HG02610 (cell line): ENCODE data around the gene BCL3.
"Not testable (repeated sequence)": the region's sequence is repeated elsewhere in the genome, so short reads cannot be mapped to it uniquely, and the experiment has no call there.

Experiments used
- ATAC-seq: cut with Tn5 transposase; IDR thresholded peaks from one replicate; pipeline ENCODE4 v1.9.1; 2021; ENCODE audit warnings: mild to moderate bottlenecking, moderate library complexity; ENCODE audit not compliant: unreplicated experiment

Gene BCL3, protein sequence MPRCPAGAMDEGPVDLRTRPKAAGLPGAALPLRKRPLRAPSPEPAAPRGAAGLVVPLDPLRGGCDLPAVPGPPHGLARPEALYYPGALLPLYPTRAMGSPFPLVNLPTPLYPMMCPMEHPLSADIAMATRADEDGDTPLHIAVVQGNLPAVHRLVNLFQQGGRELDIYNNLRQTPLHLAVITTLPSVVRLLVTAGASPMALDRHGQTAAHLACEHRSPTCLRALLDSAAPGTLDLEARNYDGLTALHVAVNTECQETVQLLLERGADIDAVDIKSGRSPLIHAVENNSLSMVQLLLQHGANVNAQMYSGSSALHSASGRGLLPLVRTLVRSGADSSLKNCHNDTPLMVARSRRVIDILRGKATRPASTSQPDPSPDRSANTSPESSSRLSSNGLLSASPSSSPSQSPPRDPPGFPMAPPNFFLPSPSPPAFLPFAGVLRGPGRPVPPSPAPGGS

DNA sequence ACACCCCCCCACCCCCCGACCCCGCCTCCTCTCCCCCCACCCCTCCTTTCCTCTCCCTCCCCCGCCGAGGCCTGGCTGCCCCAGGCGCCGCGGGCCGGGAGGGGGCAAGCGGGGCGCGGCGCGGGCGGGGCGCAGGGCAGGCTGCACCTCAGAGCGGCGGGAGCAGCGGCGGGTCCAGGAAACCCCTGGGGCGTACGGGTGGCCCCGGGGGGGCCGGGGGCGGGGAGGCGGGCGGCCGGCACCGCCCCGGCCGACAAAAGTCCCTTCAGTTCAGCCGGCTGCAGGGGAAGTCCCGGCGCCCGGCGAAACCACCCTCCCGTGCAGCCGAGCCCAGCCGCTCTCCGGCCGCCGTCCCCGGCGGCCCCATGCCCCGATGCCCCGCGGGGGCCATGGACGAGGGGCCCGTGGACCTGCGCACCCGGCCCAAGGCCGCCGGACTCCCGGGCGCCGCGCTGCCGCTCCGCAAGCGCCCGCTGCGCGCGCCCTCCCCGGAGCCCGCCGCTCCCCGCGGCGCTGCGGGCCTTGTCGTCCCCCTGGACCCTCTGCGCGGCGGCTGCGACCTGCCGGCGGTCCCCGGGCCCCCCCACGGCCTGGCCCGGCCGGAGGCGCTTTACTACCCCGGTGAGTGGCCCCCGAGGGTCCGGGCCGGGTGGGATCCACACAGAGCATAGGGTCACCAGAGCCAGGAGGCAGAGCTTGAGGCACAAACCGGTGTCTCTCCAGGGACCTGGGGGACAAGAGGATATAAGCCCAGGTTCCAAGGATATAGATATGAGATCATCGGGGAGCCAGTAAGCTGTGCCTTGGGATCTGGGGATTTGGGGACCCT is at the start of gene BCL3:
Gene BCL3 (plus strand): TSS at position 283 of the 829 bp plus-strand sequence. CDS start 83 bp downstream, at position 366.
- peak; percentile 27 for ATAC-seq

DNA sequence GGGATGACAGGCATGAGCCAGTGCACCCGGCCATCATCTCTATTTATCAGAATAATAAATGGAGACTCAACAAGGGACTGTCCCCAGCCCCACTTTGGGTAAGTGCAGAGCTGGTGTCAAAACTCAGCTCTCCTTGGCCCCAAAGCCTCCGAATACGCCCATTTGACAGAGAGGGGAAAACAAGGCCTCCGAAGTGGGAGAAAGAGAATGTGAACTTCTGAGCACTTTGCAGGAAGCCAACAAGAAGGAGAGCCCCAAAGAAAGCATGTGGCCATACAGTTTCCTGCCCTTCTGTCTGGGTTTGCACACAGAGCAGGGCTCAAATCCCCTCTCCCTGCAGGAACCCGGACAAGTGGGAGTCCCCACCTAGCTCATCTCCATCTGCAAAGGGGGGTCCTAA is 48.0 kb upstream of the BCL3 start:
- no peak for ATAC-seq

DNA sequence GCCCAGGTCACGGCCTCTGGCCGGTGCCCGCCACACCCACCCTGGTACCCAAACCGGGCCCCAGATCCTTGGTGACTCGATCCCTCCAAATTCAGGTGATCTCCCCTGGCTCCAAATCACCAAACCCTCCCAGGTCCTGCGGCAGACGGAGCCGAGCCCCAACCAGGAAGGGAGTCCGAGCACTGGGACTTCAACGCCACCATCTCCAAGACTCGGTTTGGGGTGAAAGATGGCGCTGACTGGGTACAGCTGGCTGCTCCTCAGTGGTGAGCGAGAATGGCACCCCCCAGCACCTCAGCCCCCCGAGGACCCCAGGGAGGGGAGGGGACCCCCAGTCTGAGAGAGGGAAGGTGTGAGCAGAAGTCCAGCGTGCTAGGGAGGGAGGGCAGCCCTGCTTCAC is 47.3 kb upstream of the BCL3 start:
- ATAC-seq, result no peak

GRCh38 chr19:44702551-44703176 is 45.8 kb upstream of the BCL3 start:
- ATAC-seq, result no peak

DNA sequence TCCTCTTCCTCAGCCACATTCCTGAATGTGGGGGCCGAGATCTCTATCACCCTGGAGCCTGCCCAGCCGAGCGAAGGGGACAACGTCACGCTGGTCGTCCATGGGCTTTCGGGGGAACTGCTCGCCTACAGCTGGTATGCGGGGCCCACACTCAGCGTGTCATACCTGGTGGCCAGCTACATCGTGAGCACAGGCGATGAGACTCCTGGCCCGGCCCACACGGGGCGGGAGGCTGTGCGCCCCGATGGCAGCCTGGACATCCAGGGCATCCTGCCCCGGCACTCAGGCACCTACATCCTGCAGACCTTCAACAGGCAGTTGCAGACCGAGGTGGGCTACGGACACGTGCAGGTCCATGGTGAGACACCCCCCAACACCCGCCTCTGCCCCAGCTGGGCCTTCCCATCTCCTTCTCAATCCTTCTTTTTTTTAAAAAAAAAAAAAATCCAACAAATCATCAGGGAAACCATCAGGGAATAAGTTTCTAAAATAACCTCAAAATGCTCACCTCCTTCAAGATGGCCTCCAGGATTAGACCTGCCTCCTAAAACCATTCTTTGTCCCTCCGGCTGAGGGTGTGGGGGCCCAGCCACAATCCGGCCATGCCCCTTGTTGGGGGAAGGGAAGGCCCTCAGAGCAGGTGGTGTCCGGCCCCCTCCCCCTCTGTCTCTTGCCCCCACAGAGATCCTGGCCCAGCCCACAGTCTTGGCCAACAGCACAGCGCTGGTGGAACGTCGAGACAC is 45.0 kb upstream of the BCL3 start:
- ATAC-seq, result no peak

DNA sequence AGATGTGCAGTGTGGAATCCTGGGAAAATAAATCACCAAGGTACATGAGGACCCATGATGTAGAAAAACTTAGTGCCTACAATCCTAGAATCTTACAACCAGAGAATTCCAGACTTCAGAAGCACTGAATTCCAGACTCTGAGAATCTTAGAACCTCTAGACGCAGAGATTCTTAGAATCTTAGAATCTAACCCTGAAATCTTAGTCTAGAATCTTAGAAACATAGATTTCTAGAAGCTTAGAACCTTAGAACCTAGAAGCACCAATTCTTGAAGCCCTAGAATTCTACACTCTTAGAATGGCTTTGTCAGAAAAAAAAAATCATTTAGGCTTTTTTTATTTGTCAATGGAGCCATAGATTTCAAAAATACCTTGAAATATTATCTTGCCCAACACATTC is 43.5 kb upstream of the BCL3 start:
- no peak for ATAC-seq

- no peak for ATAC-seq
Measured at GRCh38 chr19:44705502-44706010, 43.0 kb upstream of the BCL3 start.

DNA sequence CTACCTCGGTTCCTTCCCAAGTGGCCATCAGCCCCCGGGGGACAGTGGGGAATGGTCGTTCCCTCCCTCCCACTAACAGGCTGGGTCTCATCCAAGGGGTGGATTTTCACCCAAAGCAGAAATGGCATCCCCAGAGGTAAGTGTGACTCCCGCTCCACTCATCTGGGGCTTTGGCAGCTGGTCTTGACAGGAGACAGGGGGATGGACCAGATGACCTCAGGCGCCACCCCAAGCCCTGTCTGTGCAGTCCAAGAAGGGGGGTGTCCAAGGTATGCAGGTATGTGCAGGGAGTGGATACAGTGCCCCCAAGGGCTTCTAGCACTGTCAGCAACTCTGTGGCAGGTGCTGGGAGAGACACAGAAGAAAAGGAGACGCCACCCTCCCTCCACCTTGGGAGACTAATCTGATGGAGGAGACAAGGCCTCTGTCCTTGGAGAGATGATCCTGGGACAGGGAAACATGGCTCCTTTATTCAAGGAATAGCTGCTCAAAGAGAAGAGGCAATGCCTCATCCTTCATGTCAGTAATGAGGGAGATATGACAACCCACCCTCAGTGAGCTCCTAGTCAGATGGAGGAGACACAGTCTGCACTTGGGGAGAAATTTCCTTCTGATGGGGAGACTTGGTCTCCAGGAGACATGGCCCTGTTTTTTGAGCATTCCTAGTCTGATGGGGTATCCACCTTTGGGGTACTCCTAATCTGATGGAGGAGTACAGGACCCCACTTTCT is 41.8 kb upstream of the BCL3 start:
- no peak for ATAC-seq

GRCh38 chr19:44707794-44708193 is 40.7 kb upstream of the BCL3 start:
- no peak for ATAC-seq

GRCh38 chr19:44708940-44709339 is 39.6 kb upstream of the BCL3 start:
- no peak for ATAC-seq

DNA sequence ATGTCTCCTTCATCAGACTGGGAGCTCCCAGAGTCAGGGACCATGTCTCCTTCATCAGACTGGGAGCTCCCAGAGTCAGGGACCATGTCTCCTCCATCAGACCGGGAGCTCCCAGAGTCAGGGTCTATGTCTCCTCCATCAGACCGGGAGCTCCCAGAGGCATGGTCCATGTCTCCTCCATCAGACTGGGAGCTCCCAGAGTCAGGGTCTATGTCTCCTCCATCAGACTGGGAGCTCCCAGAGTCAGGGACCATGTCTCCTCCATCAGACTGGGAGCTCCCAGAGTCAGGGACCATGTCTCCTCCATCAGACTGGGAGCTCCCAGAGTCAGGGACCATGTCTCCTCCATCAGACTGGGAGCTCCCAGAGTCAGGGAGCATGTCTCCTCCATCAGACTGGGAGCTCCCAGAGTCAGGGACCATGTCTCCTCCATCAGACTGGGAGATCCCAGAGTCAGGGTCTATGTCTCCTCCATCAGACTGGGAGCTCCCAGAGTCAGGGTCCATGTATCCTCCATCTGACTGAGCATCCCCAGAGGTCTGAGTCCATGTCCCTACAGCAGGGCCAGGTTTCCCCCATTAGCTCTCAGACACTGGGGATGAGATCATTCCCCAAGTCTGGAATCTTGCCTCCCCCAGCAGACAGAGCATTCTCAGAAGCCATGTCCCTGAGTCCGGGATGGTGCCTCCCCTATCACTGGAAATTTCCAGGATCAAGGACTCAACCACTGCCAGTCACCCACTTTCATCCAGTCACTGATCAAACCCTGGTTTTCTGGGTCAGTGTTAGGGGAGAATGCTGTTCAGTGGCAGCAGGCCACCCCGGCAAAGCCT is 38.9 kb upstream of the BCL3 start:
- not testable (repeated sequence) for ATAC-seq

GRCh38 chr19:44710483-44710882 is 38.0 kb upstream of the BCL3 start:
- ATAC-seq, result no peak

DNA sequence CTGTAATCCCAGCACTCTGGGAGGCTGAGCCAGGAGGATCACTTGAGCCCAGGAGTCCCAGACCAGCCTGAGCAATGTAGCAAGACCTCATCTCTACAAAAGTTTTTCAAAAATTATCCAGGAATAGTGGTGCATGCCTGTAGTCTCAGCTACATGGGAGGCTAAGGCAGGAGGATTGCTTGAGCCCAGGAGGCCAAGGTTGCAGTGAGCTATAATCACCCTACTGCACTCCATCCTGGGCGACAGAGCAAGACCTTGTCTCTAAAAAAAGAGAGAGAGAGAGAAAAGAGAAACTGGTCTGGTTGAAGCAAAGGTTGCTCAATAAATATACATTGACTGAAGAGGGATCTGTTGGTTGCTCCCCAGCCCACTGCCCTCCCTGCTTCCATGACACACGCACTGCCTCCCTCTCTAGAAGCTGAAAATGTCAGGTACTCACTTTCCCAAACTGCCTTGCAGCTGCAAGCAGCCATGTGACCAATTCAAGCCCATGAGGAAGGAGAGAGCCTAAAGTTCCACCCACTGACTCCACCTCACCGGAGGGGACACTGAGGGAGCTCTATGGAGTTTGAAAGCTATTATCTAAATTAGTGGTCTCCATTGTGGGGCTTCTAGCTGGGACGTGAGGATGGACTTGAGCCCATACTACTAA is 35.5 kb upstream of the BCL3 start:
- ATAC-seq, result no peak

GRCh38 chr19:44714597-44715169 is 33.8 kb upstream of the BCL3 start:
- no peak for ATAC-seq

GRCh38 chr19:44717603-44718002 is 30.9 kb upstream of the BCL3 start:
- ATAC-seq, result no peak

DNA sequence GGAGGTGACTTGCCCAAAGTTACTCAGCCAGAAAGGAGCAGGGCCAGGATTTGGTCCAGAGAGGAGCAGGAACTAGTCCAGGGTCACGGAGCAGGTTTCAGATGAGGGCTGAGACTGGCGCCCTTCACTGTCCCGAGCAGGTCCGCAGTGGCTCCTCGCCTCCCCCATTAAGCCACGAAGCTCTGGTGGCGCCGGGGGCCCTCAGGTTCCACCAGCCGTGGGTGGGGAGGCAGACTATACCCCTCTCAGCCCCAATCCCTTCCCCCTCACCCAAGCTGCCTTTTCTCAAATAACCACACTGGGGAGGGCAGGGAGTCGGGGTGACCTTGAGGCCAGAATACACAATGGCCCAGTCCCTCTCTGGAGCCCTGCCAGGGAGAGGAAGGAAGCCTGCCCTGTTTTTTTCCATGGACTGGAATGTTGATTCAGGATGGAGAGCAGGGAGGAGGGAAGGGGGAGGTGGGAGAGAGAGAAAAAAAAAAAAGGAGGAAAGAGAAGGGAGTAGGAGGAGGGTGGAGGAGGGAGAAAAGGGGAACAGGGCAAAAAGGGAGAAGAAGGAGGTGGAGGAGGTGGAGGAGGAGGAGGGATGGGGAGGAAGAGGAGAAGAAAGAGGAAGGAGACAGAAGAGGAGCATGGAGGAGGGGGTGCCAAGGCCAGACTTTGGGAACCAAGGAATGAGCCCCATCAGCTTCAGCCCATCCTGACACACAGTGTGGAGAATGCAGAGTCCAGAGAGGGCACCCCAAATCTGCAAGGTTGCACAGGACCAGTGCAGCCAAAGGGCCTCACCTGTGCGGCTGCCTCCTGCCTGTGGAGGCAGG is 29.9 kb upstream of the BCL3 start:
- no peak for ATAC-seq

GRCh38 chr19:44719262-44719701 is 29.2 kb upstream of the BCL3 start:
- no peak for ATAC-seq
